GM19324 (cell line): Measurements from ENCODE around the gene MOCS1.

Experiments used
- ATAC-seq: cut with Tn5 transposase; IDR thresholded peaks from one replicate; pipeline ENCODE4 v1.9.1; 2021; ENCODE audit warnings: mild to moderate bottlenecking, moderate library complexity; ENCODE audit not compliant: unreplicated experiment, low FRiP score

MOCS1 gene

GRCh38 chr6:39925931-39926290 is 8.4 kb downstream of the MOCS1 start:
- no peak for ATAC-seq

- ATAC-seq = no peak
Measured at GRCh38 chr6:39925191-39925930, 8.9 kb downstream of the MOCS1 start.

GRCh38 chr6:39924283-39924682 is 10.0 kb downstream of the MOCS1 start:
- ATAC-seq = no peak

GRCh38 chr6:39923861-39924260 is 10.4 kb downstream of the MOCS1 start:
- ATAC-seq = no peak

GRCh38 chr6:39923394-39923793 is 10.9 kb downstream of the MOCS1 start:
- no peak for ATAC-seq

- no peak for ATAC-seq
Measured at GRCh38 chr6:39922821-39923220, 11.4 kb downstream of the MOCS1 start.

GRCh38 chr6:39920157-39920556 is 14.1 kb downstream of the MOCS1 start:
- no peak for ATAC-seq

- ATAC-seq = no peak
Measured at GRCh38 chr6:39918831-39919230, 15.4 kb downstream of the MOCS1 start.

GRCh38 chr6:39917981-39918380 is 16.3 kb downstream of the MOCS1 start:
- no peak for ATAC-seq

GRCh38 chr6:39917329-39917728 is 16.9 kb downstream of the MOCS1 start:
- no peak for ATAC-seq

GRCh38 chr6:39915866-39916265 is 18.4 kb downstream of the MOCS1 start:
- ATAC-seq = no peak

- no peak for ATAC-seq
Measured at GRCh38 chr6:39914239-39914638, 20.0 kb downstream of the MOCS1 start.

- no peak for ATAC-seq
Measured at GRCh38 chr6:39913391-39913916, 20.8 kb downstream of the MOCS1 start.

GRCh38 chr6:39912446-39912845 is 21.8 kb downstream of the MOCS1 start:
- no peak for ATAC-seq

GRCh38 chr6:39911513-39912125 is 22.6 kb downstream of the MOCS1 start:
- ATAC-seq = no peak

- ATAC-seq = no peak
Measured at GRCh38 chr6:39910744-39911143, 23.5 kb downstream of the MOCS1 start.

- no peak for ATAC-seq
Measured at GRCh38 chr6:39910164-39910563, 24.1 kb downstream of the MOCS1 start.

GRCh38 chr6:39909701-39910100 is 24.6 kb downstream of the MOCS1 start:
- ATAC-seq = no peak

GRCh38 chr6:39908838-39909583 is 25.3 kb downstream of the MOCS1 start:
- no peak for ATAC-seq

GRCh38 chr6:39907871-39908575 is 26.2 kb downstream of the MOCS1 start:
- no peak for ATAC-seq

GRCh38 chr6:39906318-39906761 is 27.9 kb downstream of the MOCS1 start:
- ATAC-seq = no peak
